Fibroblast of the aortic adventitia (primary cell): ENCODE measurements around the gene LMAN1. TPM values are rescaled to one million over a fixed set of nuclear protein-coding genes. Genes with fewer than 3 reads are reported as not detected.

Experiments
- DNase-seq: peaks from one replicate; pipeline ENCODE4 v3.0.0-alpha.2; 2010; ENCODE audit warnings: low read depth
- H3K4me3 ChIP-seq: 2 replicates; pipeline ENCODE4 v1.5.1; 2011; ENCODE audit warnings: low read depth, mild to moderate bottlenecking, control low read depth, low read length, moderate library complexity
- CTCF ChIP-seq: IDR thresholded peaks from 2 replicates; pipeline ENCODE4 v1.5.1; 2011; ENCODE audit warnings: mild to moderate bottlenecking, low read length, control low read depth, inconsistent platforms; ENCODE audit not compliant: insufficient read depth
- total RNA-seq: library from RNA; depleted of rRNA; stranded (reverse); fragments of >200 nt; gene quantifications from 2 replicates; pipeline ENCODE4 v1.2.3, GENCODE V29; 2012; ENCODE audit warnings: low replicate concordance

Gene LMAN1
- 182 and 207 TPM in 2 replicates for total RNA-seq

GRCh38 chr18:59358712-59359575 is at the start of gene LMAN1:
LMAN1 (minus strand) TSS chr18:59359265; CDS start chr18:59359244, 21 bp downstream.
- H3K4me3 ChIP-seq, result peak within 1 kb of the TSS; percentile 95
- peak; percentile 89 for DNase-seq
- TF ChIP-seq CTCF, result no peak

GRCh38 chr18:59402432-59403090 is 43.5 kb upstream of the LMAN1 start:
- no peak overlapping the region for H3K4me3 ChIP-seq
- DNase-seq, result peak; percentile 72
- TF ChIP-seq CTCF, result peak; percentile 100

- no peak for TF ChIP-seq CTCF
- no peak for DNase-seq
- H3K4me3 ChIP-seq, result no peak overlapping the region
Observed at GRCh38 chr18:59400407-59400806, 41.3 kb upstream of the LMAN1 start.

- no peak for DNase-seq
- H3K4me3 ChIP-seq, result no peak overlapping the region
- no peak for TF ChIP-seq CTCF
Observed at GRCh38 chr18:59395226-59396175, 36.4 kb upstream of the LMAN1 start.

- TF ChIP-seq CTCF, result no peak
- no peak for DNase-seq
- no peak overlapping the region for H3K4me3 ChIP-seq
Observed at GRCh38 chr18:59393381-59393780, 34.3 kb upstream of the LMAN1 start.

- no peak for TF ChIP-seq CTCF
- DNase-seq, result no peak
- no peak overlapping the region for H3K4me3 ChIP-seq
Observed at GRCh38 chr18:59388817-59389216, 29.8 kb upstream of the LMAN1 start.
